H9 (cell line): Measurements from ENCODE around the gene ZNF749. TPM values are rescaled to one million over a fixed set of nuclear protein-coding genes. Genes with fewer than 3 reads are reported as not detected.

Source experiments
- DNase-seq: peaks from one replicate; pipeline ENCODE4 v3.0.0-alpha.2; 2017
- H2AFZ ChIP-seq: one replicate; pipeline ENCODE4 v1.6.1; 2013; ENCODE audit warnings: mild to moderate bottlenecking, low read length, control low read depth, moderate library complexity
- H2AK5ac ChIP-seq: 2 replicates; pipeline ENCODE4 v1.6.1; 2013; ENCODE audit warnings: low read length, control low read depth, mixed read lengths; ENCODE audit not compliant: insufficient read length
- H2BK120ac ChIP-seq: one replicate; pipeline ENCODE4 v1.6.1; 2013; ENCODE audit warnings: low read depth, mild to moderate bottlenecking, low read length, control low read depth, inconsistent platforms; ENCODE audit not compliant: poor library complexity, severe bottlenecking
- H2BK12ac ChIP-seq: 2 replicates; pipeline ENCODE4 v1.6.1; 2013; ENCODE audit warnings: low read length, control low read depth, mixed read lengths, low read depth; ENCODE audit not compliant: insufficient read length
- H2BK15ac ChIP-seq: 2 replicates; pipeline ENCODE4 v1.6.1; 2013; ENCODE audit warnings: low read depth, low read length, control low read depth
- H2BK20ac ChIP-seq: one replicate; pipeline ENCODE4 v1.6.1; 2013; ENCODE audit warnings: low read depth, mild to moderate bottlenecking, low read length, control low read depth, inconsistent platforms; ENCODE audit not compliant: poor library complexity, severe bottlenecking
- H2BK5ac ChIP-seq: 2 replicates; pipeline ENCODE4 v1.6.1; 2013; ENCODE audit warnings: low read length, control low read depth, mixed read lengths; ENCODE audit not compliant: insufficient read length
- H3K14ac ChIP-seq: 2 replicates; pipeline ENCODE4 v1.6.1; 2013; ENCODE audit warnings: low read length, control low read depth; ENCODE audit not compliant: insufficient read depth
- H3K18ac ChIP-seq: 2 replicates; pipeline ENCODE4 v1.6.1; 2013; ENCODE audit warnings: low read depth, mild to moderate bottlenecking, mixed read lengths, low read length, control low read depth; ENCODE audit not compliant: insufficient read length
- H3K23ac ChIP-seq: 2 replicates; pipeline ENCODE4 v1.6.1; 2013; ENCODE audit warnings: low read length, control low read depth, mixed read lengths, low read depth; ENCODE audit not compliant: insufficient read length
- H3K23me2 ChIP-seq: 2 replicates; pipeline ENCODE4 v1.6.1; 2013; ENCODE audit warnings: low read depth, mild to moderate bottlenecking, mixed read lengths, low read length, control low read depth; ENCODE audit not compliant: insufficient read length, poor library complexity, severe bottlenecking
- H3K27ac ChIP-seq: 2 replicates; pipeline ENCODE4 v1.5.1; 2013; ENCODE audit warnings: low read length, control low read depth, mixed read lengths, low read depth; ENCODE audit not compliant: insufficient read length
- H3K27me3 ChIP-seq: 2 replicates; pipeline ENCODE4 v1.6.1; 2013; ENCODE audit warnings: low read length, control low read depth, inconsistent platforms; ENCODE audit not compliant: insufficient read depth
- H3K4ac ChIP-seq: 2 replicates; pipeline ENCODE4 v1.6.1; 2013; ENCODE audit warnings: low read depth, mild to moderate bottlenecking, control low read depth, inconsistent platforms, low read length, moderate library complexity
- H3K4me1 ChIP-seq: 2 replicates; pipeline ENCODE4 v1.6.1; 2013; ENCODE audit warnings: low read length, control low read depth, inconsistent platforms; ENCODE audit not compliant: insufficient read depth
- H3K4me2 ChIP-seq: 2 replicates; pipeline ENCODE4 v1.6.1; 2013; ENCODE audit warnings: low read length, control low read depth, mixed read lengths; ENCODE audit not compliant: insufficient read length, insufficient read depth
- H3K56ac ChIP-seq: 2 replicates; pipeline ENCODE4 v1.6.1; 2013; ENCODE audit warnings: low read depth, mild to moderate bottlenecking, mixed read lengths, low read length, control low read depth; ENCODE audit not compliant: insufficient read length
- H3K79me1 ChIP-seq: 2 replicates; pipeline ENCODE4 v1.6.1; 2013; ENCODE audit warnings: low read depth, mild to moderate bottlenecking, moderate library complexity, low read length, control low read depth, inconsistent platforms; ENCODE audit not compliant: insufficient read depth, poor library complexity, severe bottlenecking
- H3K79me2 ChIP-seq: 2 replicates; pipeline ENCODE4 v1.6.1; 2013; ENCODE audit warnings: low read length, control low read depth, inconsistent platforms; ENCODE audit not compliant: insufficient read depth
- H3K9ac ChIP-seq: 2 replicates; pipeline ENCODE4 v1.6.1; 2013; ENCODE audit warnings: low read length, control low read depth, mixed read lengths; ENCODE audit not compliant: insufficient read length; ENCODE audit errors: extremely low read depth
- H3K9me3 ChIP-seq: one replicate; pipeline ENCODE4 v1.6.1; 2013; ENCODE audit warnings: low read depth, low read length, inconsistent platforms; ENCODE audit not compliant: control insufficient read depth
- H3T11ph ChIP-seq: one replicate; pipeline ENCODE4 v1.6.1; 2013; ENCODE audit warnings: mild to moderate bottlenecking, low read length, control low read depth, inconsistent platforms
- H4K20me1 ChIP-seq: one replicate; pipeline ENCODE4 v1.6.1; 2013; ENCODE audit not compliant: control insufficient read depth, insufficient read length, insufficient read depth
- H4K5ac ChIP-seq: 2 replicates; pipeline ENCODE4 v1.6.1; 2013; ENCODE audit warnings: low read depth, mild to moderate bottlenecking, mixed read lengths, low read length, control low read depth; ENCODE audit not compliant: insufficient read length
- H4K8ac ChIP-seq: replicated peaks from 2 replicates; pipeline ENCODE4 v1.6.1; 2013; ENCODE audit warnings: low read length, control low read depth, mixed read lengths, low read depth; ENCODE audit not compliant: insufficient read length
- H4K91ac ChIP-seq: 2 replicates; pipeline ENCODE4 v1.6.1; 2013; ENCODE audit warnings: low read depth, mild to moderate bottlenecking, moderate library complexity, mixed read lengths, low read length, control low read depth; ENCODE audit not compliant: insufficient read length
- H3K27ac Mint-ChIP-seq, 3 experiments: 2 replicates in 2 of 3; 3 replicates in 1 of 3; pipeline ENCODE4 v1.8.0; 2020 to 2021; ENCODE audit warnings: mixed read lengths in 3 of 3, mild to moderate bottlenecking in 1 of 3, moderate library complexity in 1 of 3
- H3K27me3 Mint-ChIP-seq: 2 replicates; pipeline ENCODE4 v1.8.0; 2021; ENCODE audit warnings: low read depth, mild to moderate bottlenecking, moderate library complexity, mixed read lengths
- H3K36me3 Mint-ChIP-seq, 3 experiments: 2 replicates in 2 of 3; 3 replicates in 1 of 3; pipeline ENCODE4 v1.8.0; 2020 to 2021; ENCODE audit warnings: low read depth in 3 of 3, mixed read lengths in 3 of 3; ENCODE audit not compliant: insufficient read depth in 1 of 3
- H3K4me1 Mint-ChIP-seq, 2 experiments: 2 replicates each; pipeline ENCODE4 v1.8.0; 2020; ENCODE audit warnings: mixed read lengths in 2 of 2
- H3K4me3 Mint-ChIP-seq, 2 experiments: 2 replicates in 1 of 2; 3 replicates in 1 of 2; pipeline ENCODE4 v1.8.0; 2020 to 2021; ENCODE audit warnings: mild to moderate bottlenecking in 2 of 2, mixed read lengths in 2 of 2, moderate library complexity in 1 of 2
- H3K9me3 Mint-ChIP-seq, 2 experiments: 2 replicates in 1 of 2; 3 replicates in 1 of 2; pipeline ENCODE4 v1.8.0; 2020; ENCODE audit warnings: mild to moderate bottlenecking in 2 of 2, mixed read lengths in 2 of 2, moderate library complexity in 1 of 2
- whole genome bisulfite sequencing: extraction: QIAGEN DNeasy Blood & Tissue Kit; methylation state at CpG from one replicate; pipeline ENCODE4 v1.1.7; 2013; ENCODE audit warnings: missing lambda C conversion rate, low lambda C conversion rate, mixed read lengths; ENCODE audit not compliant: insufficient read length; ENCODE audit errors: extremely low coverage; 5-methylcytosine and 5-hydroxymethylcytosine counted together
- total RNA-seq: library from RNA; stranded (reverse); gene quantifications from 2 replicates; pipeline ENCODE4 v1.2.1, GENCODE V29; 2021
- TF ChIP-seq, protein P1 (sequence below): fragments of 200-600 bp; sonication (generic); conservative IDR thresholded peaks from 3 replicates; pipeline ENCODE4 v1.8.0; 2021; ENCODE audit warnings: antibody characterized with exemption, mild to moderate bottlenecking

Gene ZNF749
- total RNA-seq, 1 experiment from 2014 or later: 25.0 TPM

DNA sequence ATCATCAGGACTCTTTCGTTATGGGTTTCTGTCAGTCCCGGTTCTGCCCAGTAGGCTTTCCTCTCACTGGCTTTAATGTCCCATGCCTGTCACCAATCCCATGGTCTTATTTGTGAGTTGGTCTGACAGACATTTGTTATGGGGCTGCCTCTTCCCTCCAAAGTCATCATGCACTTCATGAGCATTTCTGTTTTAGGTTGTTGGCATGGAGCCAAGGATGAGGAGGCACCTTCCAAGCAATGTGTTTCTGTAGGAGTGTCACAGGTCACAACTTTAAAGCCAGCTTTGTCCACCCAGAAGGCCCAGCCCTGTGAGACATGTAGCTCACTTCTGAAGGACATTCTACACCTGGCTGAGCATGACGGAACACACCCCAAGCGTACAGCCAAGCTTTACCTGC, 15.7 kb upstream of the ZNF749 start:
- Histone ChIP-seq H2BK15ac (no peak overlapping the region), H3K9me3 (no peaks in the 10 kb centered on the region), H3K4me2 (no peak overlapping the region), H4K91ac (no peak overlapping the region), H2AK5ac (no peak overlapping the region), H3K79me1 (peaks cover 3% of the 10 kb centered on the region), H2AFZ (no peak overlapping the region), H3K14ac (no peak overlapping the region), H3K4ac (no peak overlapping the region), H3K56ac (no peak overlapping the region), H3K9ac (no peak overlapping the region), H4K20me1 (no peaks in the 10 kb centered on the region), H2BK12ac (no peak overlapping the region), H4K5ac (no peak overlapping the region), H3T11ph (no peak overlapping the region), H3K79me2 (no peaks in the 10 kb centered on the region), H3K23ac (no peak overlapping the region), H2BK20ac (no peak overlapping the region), H4K8ac (no peak overlapping the region), H3K27me3 (no peaks in the 10 kb centered on the region), H3K18ac (no peak overlapping the region), H3K4me1 (no peaks in the 10 kb centered on the region), H3K23me2 (no peaks in the 10 kb centered on the region), H2BK120ac (no peak overlapping the region), H2BK5ac (no peak overlapping the region), H3K27ac (no peak overlapping the region)
- H3K36me3 Mint-ChIP-seq: peaks cover 25 to 44% (median 30%) of the 10 kb centered on the region in 3 experiments
- WGBS: no CpG with 5 or more reads among the region's 4 CpGs
- DNase-seq: no peak
- H3K27ac Mint-ChIP-seq: no peak overlapping the region
- TF ChIP-seq, protein P1, sequence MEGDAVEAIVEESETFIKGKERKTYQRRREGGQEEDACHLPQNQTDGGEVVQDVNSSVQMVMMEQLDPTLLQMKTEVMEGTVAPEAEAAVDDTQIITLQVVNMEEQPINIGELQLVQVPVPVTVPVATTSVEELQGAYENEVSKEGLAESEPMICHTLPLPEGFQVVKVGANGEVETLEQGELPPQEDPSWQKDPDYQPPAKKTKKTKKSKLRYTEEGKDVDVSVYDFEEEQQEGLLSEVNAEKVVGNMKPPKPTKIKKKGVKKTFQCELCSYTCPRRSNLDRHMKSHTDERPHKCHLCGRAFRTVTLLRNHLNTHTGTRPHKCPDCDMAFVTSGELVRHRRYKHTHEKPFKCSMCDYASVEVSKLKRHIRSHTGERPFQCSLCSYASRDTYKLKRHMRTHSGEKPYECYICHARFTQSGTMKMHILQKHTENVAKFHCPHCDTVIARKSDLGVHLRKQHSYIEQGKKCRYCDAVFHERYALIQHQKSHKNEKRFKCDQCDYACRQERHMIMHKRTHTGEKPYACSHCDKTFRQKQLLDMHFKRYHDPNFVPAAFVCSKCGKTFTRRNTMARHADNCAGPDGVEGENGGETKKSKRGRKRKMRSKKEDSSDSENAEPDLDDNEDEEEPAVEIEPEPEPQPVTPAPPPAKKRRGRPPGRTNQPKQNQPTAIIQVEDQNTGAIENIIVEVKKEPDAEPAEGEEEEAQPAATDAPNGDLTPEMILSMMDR: no peak
- H3K27me3 Mint-ChIP-seq: no peaks in the 10 kb centered on the region
- H3K9me3 Mint-ChIP-seq: no peaks in the 10 kb centered on the region
- H3K4me1 Mint-ChIP-seq: no peaks in the 10 kb centered on the region
- no peak overlapping the region for H3K4me3 Mint-ChIP-seq
